ENCODE results near the gene KIRREL2.

Gene KIRREL2

DNA sequence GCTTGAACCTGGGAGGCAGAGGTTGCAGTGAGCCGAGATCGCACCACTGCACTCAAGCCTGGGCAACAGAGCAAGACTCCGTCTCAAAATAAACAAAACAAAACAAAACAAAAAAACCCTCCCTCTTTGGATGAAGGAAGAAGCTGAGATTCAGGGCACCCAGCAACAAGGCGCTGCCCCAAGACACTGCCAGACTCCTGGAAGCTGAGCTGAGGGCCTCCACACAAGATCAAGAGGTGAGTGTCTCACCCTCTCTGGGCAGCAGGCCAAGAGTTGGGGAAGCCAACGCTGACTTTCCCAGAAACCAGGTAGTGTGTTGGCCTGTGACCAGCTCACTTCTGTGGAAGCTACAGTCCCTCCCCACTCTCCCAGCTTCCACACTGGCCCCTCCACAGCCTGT lies 55.1 kb downstream of the KIRREL2 start (continued):
- TF ChIP-seq SP3 (tag by site-specific recombination; IDR thresholded peaks at IDR 0.05), result no peak

DNA sequence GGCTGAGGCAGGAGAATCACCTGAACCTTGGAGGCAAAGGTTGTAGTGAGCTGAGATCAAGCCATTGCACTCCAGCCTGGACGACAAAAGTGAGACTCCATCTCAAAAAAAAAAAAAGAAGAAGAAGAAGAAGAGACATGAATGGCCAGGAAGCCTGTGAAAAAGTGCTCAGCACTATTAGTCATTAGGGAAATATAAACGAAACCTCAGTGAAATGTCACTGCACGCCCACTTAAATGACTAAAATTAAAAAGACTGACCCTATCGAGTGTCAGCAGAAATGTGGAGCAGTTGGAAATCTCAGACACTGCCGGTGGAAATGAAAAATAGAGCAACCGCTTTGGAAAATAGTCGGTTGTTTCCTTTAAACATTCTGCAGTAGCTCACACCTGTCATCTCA lies 56.9 kb downstream of the KIRREL2 start:
- Histone ChIP-seq H3K36me3 (ENCODE audit: control insufficient read depth in 2 of 2, insufficient read depth in 1 of 2, low read length in 2 of 2) (no peaks in the 10 kb centered on the region; a peak in 1 of 3 replicates), H3K4me1 (ENCODE audit: control insufficient read depth, insufficient read depth, low read length) (no peaks in the 10 kb centered on the region), H3K27ac (ENCODE audit: extremely low read depth, low read depth, low read length) (no peak overlapping the region), H3K4me3 (ENCODE audit: low read depth, low read length) (no peak overlapping the region), H3K9me3 (ENCODE audit: control insufficient read depth, insufficient read depth, low read depth, low read length) (no peaks in the 10 kb centered on the region; the same call in 1 of the 2 replicates)
- POLR2A ChIA-PET, result interaction anchor here (0.5 kb wide), 1 partner anchor 26 kb away, joined by 3 read pairs; no protein-coding TSS in a partner anchor
- no peak for TF ChIP-seq ZXDB (tag by site-specific recombination; IDR thresholded peaks at IDR 0.05)
- peak; percentile 45; the same call in 1 of the 2 replicates for TF ChIP-seq PRDM1 (tag by site-specific recombination; IDR thresholded peaks at IDR 0.05)
- peak; percentile 10; the same call in 1 of the 2 replicates for TF ChIP-seq ZBTB17 (tag by site-specific recombination; IDR thresholded peaks at IDR 0.05)
- CTCF ChIA-PET, result interaction anchor here (0.6 kb wide), 1 partner anchor 22 kb away, joined by 3 read pairs; no protein-coding TSS in a partner anchor

DNA sequence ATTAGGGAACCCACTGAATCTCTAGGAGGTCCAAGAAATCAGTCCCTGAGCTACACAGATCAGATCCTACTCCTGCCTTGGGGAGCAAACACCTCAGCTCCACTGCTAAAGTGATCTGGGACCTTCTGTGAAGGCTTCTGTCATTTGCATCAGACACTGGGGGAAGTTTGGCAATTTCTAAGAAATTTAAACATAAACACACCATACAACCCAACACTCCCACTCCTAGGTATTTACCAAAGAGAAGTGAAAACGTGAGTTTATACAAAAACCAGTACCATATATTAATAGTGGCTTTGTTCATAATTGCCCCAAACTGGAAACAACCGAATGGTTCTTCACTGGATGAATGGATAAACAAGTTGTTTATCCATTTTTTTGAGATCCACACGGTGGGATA lies 58.7 kb downstream of the KIRREL2 start:
- TF ChIP-seq, protein P1, sequence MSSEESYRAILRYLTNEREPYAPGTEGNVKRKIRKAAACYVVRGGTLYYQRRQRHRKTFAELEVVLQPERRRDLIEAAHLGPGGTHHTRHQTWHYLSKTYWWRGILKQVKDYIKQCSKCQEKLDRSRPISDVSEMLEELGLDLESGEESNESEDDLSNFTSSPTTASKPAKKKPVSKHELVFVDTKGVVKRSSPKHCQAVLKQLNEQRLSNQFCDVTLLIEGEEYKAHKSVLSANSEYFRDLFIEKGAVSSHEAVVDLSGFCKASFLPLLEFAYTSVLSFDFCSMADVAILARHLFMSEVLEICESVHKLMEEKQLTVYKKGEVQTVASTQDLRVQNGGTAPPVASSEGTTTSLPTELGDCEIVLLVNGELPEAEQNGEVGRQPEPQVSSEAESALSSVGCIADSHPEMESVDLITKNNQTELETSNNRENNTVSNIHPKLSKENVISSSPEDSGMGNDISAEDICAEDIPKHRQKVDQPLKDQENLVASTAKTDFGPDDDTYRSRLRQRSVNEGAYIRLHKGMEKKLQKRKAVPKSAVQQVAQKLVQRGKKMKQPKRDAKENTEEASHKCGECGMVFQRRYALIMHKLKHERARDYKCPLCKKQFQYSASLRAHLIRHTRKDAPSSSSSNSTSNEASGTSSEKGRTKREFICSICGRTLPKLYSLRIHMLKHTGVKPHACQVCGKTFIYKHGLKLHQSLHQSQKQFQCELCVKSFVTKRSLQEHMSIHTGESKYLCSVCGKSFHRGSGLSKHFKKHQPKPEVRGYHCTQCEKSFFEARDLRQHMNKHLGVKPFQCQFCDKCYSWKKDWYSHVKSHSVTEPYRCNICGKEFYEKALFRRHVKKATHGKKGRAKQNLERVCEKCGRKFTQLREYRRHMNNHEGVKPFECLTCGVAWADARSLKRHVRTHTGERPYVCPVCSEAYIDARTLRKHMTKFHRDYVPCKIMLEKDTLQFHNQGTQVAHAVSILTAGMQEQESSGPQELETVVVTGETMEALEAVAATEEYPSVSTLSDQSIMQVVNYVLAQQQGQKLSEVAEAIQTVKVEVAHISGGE (tag by site-specific recombination; conservative IDR thresholded peaks at IDR 0.05; ENCODE audit: low read depth), result no peak
- TF ChIP-seq ZNF214 (tag by site-specific recombination; IDR thresholded peaks at IDR 0.05; ENCODE audit: borderline replicate concordance) (no peak), ZNF571 (tag by site-specific recombination; IDR thresholded peaks at IDR 0.05) (no peak), SALL2 (tag by site-specific recombination; IDR thresholded peaks at IDR 0.05; ENCODE audit: borderline replicate concordance) (no peak), ZNF175 (tag by site-specific recombination; IDR thresholded peaks at IDR 0.05) (no peak), GLIS2 (tag by site-specific recombination; IDR thresholded peaks at IDR 0.05) (no peak), ZNF626 (tag by site-specific recombination; IDR thresholded peaks at IDR 0.05) (no peak), ZEB2 (tag by site-specific recombination; IDR thresholded peaks at IDR 0.05) (no peak), GLI2 (tag by site-specific recombination; IDR thresholded peaks at IDR 0.05; ENCODE audit: borderline replicate concordance, low read depth) (no peak)
- H3K36me3 ChIP-seq (ENCODE audit: control insufficient read depth in 2 of 2, insufficient read depth in 1 of 2, low read length in 2 of 2), result no peaks in the 10 kb centered on the region; a peak in 1 of 3 replicates
- no peak overlapping the region for H3K27ac ChIP-seq (ENCODE audit: extremely low read depth, low read depth, low read length)
- no peaks in the 10 kb centered on the region for H3K4me1 ChIP-seq (ENCODE audit: control insufficient read depth, insufficient read depth, low read length)
- ChIA-PET CTCF (interaction anchor here (0.6 kb wide), 1 partner anchor 12 kb away, joined by 3 read pairs; no protein-coding TSS in a partner anchor), POLR2A (interaction anchor here (0.7 kb wide), 2 partner anchors 16 to 175 kb away, joined by 3 to 6 read pairs; no protein-coding TSS in a partner anchor)
- no peak overlapping the region for H3K4me3 ChIP-seq (ENCODE audit: low read depth, low read length)
- H3K9me3 ChIP-seq (ENCODE audit: control insufficient read depth, insufficient read depth, low read depth, low read length), result no peaks in the 10 kb centered on the region; the same call in 1 of the 2 replicates

Data from HEK293 (cell line).